PC-3 (cell line): ENCODE measurements around the gene ZNF365.
"Not testable (repeated sequence)": the region's sequence is repeated elsewhere in the genome, so short reads cannot be mapped to it uniquely, and the experiment has no call there.

ENCODE experiments used
- CTCF ChIP-seq: fragments of 300-600 bp; sonication (generic); conservative IDR thresholded peaks from 2 replicates; pipeline ENCODE4 v1.5.1; 2017; ENCODE audit warnings: antibody characterized with exemption, low read depth, mild to moderate bottlenecking, low read length
- EZH2 ChIP-seq: fragments of 300-600 bp; sonication (generic); IDR thresholded peaks from one replicate; pipeline ENCODE4 v1.6.1; 2017; ENCODE audit warnings: antibody characterized with exemption, mild to moderate bottlenecking, low read length; ENCODE audit not compliant: unreplicated experiment
- EZH2phosphoT487 ChIP-seq: fragments of 300-600 bp; sonication (generic); IDR thresholded peaks from 2 replicates; pipeline ENCODE4 v1.6.1; 2018; ENCODE audit warnings: mild to moderate bottlenecking, antibody characterized with exemption, low read length, borderline replicate concordance

DNA sequence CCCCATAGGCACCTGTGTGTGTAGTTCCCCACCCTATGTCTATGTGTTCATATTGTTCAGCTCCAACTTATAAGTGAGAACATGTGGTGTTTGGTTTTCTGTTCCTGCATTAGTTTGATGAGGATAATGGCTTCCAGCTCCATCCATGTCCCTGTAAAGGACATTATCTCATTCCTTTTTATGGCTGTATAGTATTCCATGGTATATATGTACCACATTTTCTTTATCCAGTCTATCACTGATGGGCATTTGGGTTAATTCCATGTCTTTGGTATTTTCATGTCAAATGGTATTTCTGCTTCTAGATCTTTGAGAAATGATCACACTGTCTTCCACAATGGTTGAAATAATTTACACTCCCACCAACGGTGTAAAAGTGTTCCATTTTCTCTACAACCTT is 36.4 kb downstream of the ZNF365 start:
- TF ChIP-seq CTCF, EZH2phosphoT487, EZH2: not testable (repeated sequence)
